A204.1 (cell line): ENCODE results near the gene BRWD1.
"Not testable (repeated sequence)": the region's sequence is repeated elsewhere in the genome, so short reads cannot be mapped to it uniquely, and the experiment has no call there.

Source experiments
- FAIRE-seq: peaks from 2 replicates; lab custom pipeline; 2012; peaks lifted over from hg19 to GRCh38; lab: Jason Lieb, UNC

The BRWD1 gene

DNA sequence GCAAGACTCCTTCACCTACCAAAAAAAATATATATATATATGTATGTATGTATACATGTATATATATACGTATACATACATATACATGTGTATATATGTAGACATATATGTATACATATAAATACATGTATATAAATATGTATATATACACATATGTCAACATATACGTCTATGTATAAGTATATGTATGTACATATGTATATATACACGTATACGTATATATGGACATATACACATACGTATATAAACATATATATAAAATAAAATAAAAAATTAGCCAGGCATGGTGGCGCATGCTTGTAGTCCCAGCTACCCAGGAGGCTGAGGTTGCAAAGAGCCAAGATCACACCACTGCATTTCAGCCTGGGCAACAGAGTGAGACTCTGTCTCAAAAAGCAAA, 31.6 kb downstream of the BRWD1 start:
- no peak for FAIRE-seq

DNA sequence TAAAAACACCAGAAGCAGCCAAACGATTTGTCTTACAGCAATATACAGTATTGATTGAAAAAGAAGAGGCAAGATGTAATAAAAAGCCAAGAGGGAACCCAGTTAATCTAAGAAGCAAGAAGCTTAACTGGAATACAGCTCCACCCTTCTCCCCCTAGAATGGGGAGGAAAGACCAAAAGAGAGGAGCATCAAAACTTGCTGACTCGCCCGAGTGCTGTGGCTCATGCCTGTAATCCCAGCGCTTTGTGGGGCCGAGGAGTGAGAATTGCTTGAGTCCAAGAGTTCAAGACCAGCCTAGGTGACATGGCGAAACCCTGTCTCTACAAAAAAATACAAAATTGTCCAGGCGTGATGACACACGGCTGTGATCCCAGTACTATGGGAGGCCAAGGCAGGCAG, 32.2 kb downstream of the BRWD1 start:
- no peak for FAIRE-seq

DNA sequence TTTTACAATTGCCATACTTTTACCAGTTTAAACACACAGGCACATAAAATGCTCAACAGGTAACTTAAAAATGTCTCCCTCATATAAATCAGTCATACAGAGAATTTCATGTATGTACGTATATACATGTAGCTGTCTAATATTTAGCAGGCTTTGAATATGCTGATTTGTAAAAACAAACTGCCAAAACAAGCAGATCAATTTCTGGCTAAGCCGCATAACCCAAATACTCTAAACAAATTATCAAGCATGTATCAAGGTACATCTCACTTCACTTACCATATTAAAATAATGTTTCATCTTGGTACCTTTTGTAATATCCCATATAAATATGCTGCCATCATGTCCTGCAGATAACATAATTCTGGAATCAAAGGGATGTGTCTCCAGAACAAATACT, 43.8 kb downstream of the BRWD1 start:
- FAIRE-seq = no peak

DNA sequence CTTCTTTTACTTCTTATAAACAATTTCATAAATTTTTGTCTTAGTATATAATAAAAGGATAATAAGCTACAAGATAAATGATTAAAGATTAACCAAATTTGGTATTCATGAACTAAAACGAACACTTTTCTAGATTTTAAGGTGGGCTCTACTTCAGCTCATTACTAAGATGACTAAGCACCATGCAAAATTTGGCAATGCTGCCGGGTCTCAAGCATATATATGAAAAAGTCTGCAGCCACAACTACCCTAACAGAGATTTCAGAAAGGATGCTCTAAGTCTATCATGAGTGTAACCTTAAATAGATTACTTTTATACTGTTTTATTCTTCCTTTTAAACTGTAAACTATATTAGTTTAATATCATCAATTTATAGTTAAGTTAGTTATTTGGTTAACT, 47.8 kb downstream of the BRWD1 start:
- FAIRE-seq = no peak

DNA sequence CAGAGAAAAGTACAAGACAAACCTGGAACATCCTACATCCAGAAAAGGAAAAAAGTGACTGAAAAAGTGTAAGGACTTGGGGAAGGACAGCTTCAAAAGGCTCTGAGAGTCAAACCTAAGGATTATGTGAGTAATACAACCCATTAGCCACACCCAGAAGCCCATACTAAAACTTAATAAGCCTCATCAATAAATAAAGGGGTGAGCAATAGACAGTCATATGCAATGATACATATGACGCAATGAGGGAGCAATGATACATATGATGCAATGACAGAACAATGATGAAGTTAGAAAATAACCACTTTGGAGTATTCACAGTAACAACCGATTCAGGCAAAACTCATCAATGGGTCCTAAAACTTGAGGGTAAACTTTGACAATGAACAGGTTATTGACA, 50.1 kb downstream of the BRWD1 start:
- no peak for FAIRE-seq

DNA sequence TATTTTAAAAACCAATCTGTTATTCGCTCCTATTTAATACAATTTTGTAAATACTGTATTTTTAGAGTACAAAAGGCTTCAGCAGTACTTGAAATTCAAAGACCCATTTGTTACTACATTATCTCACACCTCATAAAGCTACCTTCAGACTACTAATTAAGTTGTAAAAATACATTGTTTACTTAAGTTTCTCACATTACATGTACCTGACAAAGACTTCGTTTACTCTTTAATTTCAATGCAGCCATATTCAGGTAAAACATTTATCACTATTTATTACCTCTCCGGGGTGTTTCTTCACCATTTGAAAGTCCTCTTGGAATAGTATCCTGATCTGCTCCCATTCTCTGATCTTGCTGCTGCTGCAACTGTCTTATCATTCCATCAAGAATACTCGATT, 55.2 kb downstream of the BRWD1 start:
- no peak for FAIRE-seq

DNA sequence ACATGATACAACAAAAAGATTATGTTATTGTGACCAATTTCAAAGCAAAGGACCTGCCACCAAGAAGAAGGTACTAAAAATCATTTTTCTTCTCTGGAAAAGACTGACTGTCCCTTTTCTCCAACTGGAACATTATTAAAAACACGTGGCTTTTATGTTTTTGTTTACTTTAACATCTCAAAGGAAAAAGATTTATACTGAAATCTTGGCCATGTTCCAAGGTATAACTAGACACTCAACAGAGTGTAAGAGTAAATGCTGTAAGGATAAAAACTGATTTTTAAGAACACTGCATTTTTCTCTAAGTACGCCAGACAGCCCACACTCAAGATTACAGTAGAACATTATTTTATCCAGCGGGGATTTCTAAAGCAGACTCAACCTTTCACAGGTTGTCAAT, 62.1 kb downstream of the BRWD1 start:
- no peak for FAIRE-seq

DNA sequence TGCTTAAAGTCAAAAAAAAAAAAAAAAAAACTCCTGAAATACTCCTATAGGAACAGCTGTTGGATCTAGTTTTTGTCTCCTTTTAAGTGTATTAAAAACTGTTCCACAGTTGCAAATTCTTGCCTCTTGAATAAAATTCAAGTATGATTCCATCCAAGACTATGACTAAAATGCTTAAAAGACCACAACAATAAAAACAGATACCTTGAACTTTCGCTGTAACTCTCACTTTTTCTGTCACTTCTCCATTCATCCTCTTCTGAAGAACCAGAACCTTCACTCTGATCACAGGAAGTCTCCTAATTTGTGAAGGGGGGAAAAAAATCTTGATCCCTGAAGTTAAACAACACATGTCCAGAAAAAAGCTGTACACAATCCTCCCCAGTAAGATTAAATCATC, 75.2 kb downstream of the BRWD1 start:
- FAIRE-seq = no peak

DNA sequence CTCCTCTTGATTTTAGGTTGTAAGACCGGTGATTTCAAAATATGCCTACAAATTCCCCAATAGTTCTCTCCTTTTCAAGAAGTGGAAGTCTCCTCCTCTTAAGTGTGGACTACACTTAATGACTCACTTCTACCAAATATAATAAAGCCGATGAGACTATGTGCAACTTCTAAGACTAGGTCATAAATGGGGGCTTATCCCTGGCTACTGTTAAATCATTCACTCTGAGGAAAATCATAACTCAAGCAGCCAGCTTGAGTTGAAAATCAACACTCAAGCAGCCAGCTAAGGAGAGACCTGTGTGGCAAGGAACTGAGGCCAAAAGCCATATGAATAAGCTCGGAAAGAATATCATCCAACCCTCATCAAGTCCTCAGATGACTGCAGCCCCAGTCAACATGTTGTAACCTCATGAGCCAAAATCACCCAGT, 80.6 kb downstream of the BRWD1 start:
- FAIRE-seq = no peak

DNA sequence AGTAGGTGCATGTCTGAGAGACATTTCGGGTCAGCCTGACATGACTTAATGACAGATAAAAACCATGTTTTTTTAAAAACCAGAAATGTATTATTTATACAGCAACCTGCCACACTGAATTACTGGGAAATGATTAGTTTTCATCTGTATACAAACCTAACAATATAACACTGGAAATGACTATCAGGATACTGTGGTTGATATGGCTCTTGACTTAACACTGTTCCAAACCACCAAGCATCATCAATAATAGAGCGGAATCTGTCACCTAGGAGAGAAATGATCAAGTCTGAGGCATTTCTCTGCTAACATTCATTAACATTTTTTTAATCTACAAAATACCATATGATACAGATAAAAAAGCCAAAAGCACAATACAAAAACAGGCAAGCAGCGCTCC, 88.5 kb downstream of the BRWD1 start:
- FAIRE-seq = no peak

DNA sequence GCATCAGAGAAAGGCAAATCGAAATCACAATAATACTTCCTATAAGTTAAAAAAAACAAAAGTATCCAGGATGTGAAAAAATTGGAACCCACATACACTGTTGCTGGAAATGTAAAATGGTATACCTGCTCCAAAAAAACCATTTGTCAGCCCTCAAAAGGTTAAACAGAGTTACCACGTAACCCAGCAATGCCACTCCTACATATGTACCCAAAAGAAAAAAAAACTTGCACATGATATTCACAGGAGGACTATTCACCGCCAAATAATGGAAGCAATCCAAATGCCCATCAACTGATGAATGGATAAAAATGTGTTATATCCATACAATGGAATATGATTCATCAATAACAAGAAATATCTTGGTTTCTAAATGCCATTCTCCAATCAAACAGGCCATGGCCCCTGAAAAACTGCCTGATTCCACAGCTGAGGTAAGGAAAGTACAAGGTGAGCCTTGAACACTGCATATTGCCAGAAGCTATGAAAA, 91.4 kb downstream of the BRWD1 start:
- FAIRE-seq = no peak

DNA sequence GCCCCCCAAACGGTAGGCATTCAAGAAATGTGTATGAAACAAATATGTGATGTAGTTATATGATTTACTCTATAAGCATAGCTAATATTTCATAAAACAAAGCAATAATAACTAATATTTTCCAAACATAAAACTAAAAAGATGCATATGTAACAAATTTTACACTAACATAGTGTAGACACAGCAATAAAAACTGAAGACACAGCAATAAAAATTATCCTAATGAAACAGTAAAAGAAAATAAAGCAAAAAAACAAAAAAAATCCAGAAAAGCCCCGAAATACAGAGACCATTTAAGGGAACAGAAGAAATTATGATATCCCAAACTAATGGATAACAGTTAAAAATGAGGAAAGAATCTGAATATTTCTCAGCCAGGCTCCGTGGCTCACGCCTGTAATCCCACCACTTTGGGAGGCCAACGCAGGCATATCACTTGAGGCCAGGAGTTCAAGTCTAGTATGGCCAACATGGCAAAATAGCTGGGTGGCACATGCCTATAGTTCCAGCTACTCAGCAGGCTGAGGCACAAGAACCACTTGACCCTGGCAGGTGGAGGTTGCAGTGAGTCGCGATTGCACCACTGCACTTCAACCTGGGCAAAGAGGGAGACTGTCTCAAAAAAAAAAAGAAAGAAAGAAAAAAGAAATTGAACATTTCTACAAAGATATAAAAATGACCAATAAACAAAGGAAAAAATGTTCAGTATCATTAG, 92.0 kb downstream of the BRWD1 start:
- FAIRE-seq = no peak

DNA sequence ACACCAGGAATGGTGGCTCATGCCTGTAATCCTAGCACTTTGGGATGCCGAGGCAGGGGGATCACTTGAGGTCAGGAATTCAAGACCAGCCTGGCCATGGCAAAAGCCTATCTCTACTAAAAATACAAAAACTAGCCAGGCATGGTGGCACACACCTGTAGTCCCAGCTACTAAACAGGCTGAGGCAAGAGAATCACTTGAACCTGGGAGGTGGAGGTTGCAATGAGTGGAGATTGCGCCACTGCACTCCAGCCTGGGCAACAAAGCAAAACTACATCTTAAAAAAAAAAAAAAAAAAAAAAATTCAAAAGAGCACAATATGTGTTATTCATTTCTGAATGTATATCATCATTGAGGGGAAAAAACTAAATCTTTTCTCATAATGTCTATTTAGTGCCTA, 92.6 kb downstream of the BRWD1 start:
- not testable (repeated sequence) for FAIRE-seq

DNA sequence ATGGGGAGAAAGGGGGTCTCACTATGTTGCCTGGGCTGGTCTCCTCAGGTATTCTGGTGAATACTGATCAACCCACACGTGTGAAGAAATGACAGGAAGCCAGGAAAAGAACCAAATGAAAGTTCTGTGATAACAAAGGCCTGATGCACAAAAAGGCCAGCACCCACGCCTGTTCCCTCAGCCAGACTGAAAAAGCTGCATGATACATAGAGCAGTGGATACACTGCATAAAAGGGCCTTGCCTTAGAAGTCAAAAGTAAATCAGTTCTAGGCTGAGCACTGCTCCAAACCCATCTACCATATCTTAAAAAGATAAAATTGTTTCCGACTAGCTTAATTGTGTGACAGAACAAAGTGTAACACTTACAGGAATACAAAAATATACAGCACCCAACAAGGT, 93.3 kb downstream of the BRWD1 start:
- FAIRE-seq = no peak

DNA sequence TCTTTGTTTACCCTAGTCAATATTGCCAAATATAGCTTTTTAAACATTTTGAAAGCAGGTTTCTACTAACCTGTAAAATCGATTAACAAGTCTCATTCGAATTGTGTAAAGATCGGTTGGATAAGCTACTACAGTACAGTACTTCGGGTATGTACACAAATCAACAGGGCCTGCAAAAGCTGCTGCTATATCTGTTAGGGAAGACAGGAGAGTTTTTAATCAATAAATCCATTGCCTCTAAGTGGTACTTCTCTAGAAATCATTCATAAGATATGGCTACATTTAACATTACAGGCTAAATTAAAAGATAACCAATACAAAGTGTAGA, 95.4 kb downstream of the BRWD1 start:
- no peak for FAIRE-seq

DNA sequence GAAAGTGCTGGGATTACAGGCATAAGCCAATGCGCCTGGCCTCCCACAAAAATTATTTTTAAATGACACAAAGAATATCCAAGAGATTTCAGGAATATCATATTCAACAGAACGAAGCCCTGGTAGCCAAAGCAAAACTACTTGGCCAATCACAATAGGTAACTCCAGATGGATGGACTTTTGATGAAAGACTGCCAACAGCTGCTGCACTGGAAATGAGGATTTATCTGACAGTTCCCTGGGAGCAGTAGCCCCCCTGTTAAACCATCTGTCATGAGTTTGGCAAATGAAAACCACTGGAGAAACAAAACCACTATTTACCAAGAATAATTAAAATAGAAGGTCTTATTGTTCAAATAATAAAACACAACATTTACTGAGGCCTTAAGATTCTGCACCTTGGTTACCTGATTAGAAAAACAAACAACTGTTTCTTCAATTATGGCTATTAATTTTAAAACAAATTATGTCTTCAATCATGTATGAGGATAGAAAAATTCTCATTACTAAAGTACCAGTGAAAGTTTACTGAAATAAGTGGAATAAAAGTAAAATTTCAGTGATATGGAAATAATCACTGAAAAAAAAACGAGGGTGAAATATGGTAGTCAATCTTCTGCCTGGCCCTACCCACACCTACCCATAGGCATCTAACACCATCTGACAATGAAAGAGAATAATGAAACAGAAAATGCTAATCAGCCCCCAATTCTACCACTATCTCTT, 95.9 kb downstream of the BRWD1 start:
- no peak for FAIRE-seq

DNA sequence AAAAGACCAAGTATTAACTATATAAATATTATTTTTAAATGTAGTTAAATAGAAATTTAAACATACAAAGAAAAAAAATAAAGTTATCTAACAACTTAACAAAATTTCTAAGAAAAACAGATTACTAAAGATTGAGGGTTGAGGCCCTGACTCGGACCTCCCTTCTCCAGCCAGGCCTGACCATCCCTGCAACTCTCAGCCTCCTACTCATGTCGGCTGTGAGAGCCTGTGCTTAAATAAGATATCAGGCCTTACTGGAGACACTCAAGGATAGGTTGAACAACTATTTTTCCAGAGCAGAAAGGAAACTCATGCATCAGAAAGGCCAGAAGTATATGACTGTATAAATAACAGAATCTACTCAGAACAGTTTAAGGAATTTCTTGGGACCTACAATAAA, 97.1 kb downstream of the BRWD1 start:
- FAIRE-seq = no peak

DNA sequence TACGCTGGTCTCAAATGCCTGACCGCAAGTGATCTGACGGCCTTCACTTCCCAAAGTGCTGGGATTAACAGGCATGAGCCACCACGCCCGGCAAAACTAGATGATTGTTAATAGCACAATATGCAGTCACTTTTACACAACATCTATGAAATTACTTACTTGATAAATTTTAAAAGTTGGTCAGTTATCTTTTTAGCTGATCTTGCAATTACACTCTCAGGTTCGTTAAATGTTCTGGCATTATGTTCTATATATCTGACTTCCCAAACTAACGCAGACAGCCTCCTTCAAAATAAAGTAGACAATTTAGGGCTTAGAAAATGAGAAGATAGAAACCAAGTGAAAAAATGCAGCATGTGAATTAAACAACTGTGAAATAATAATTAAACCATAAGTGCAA, 98.4 kb downstream of the BRWD1 start:
- FAIRE-seq = no peak

DNA sequence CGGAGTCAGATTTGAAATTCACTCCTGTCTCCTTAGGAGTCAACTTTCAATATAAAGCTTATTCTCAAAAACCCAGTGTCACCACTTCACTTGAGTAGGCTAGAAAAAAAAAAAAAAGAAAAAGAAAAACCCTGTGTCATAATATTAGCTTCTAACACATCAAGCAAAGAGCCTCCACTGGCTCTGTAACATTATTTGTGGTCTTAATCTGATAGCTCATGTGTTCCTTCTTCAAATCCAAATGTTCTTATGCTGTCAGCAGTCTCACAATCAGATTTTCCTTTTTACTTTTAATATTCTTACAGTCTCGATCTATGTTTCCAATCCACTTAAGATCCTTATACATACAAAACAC, 104.1 kb downstream of the BRWD1 start:
- no peak for FAIRE-seq

DNA sequence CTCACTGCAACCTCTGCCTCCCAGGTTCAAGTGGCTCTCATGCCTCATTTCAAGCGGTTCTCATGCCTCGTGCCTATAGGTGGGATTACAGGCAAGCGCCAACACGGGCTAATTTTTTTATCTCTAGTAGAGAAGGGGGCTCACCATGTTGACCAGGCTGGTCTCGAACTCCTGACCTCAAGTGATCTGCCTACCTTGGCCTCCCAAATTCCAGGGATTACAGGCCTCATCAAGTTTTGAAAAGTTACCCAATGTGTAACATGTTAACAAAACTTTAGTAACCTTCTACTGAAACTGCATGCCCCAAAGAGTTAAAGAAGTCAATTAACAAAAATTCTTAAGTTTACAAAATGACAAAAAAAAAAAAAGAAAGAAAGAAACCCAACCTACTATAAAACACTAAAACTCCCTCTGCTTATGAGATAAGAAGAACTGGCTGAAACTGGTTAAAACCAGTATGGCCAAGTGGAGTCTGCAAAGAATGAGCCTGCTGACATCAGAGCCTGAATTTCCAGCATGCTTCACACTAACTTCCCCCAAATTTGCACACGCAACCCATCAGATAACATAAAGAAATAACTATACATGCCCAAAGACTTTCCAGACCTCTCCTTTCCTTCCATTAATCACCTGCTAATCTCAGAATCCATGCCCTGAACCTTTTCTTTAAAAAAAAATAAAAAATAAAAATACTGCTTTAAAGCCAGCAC, 104.7 kb downstream of the BRWD1 start:
- FAIRE-seq = no peak

DNA sequence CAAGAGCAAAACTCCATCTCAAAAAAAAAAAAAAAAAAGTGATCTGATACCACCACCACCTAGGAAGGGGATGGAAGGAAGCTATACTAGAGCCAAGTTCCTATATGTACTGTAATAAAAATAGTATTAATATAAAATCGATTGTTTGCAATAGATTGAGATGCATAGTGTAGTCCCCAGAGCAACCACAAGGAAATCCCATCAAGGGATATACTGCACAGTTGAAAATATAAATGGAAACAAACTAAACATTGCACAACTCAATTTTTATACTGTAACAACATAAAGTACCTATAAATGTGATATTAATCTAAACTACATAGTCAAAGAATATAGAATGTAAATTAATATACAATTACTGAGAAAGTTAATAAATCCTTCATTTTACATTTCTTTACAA, 109.3 kb downstream of the BRWD1 start:
- FAIRE-seq = peak; percentile 6

DNA sequence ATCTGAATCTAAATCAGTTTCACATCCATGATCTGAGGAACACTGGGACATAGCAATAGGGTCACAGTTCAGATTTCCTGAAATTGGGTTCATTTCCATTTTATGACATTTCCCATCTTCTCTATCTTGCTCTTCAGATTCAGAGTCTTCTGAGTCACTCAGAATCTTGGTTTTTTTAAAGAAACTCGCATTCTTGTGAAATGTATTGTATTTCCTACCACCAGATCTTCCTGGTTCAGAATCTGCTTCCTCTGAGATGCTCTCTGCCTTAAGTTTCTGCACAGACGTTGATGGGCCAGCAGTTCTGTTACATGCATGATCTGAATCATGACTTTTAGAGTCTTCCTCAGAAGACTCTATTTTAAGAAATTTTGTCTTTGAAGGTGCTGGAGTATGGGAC, 114.6 kb downstream of the BRWD1 start:
- FAIRE-seq = no peak

DNA sequence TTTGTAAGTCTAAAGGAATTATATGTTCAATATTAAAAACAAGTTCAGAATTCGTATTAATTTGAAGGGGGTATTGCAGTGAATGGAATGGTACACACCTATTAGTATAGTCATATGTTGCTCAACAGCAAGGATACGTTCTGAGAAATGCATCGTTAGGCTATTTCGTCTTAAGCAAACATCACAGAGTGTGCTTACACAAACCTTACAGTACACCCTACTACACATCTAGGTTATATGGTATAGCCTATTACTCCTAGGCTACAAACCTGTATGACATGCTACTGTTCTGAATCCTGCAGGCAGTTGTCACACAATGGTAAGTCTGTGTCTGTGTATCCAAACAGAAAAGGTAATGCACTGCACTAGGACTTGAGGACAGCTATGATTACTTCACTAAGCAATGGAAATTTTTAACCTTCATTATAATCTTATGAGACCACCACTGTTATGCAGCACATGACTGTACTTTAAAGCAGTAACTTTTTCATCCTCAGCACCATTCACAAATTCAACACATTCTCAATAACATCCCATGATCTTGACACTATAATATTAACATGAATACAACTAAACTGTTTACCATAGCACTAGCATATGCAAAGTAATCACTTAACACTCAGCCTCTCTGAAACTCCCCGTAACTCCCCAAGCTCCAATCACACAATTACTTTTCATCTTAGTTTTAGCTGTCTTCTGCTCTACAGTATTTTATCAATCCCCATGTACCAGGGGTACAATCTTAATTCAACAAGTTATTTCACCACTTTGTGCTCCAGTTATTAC, 115.8 kb downstream of the BRWD1 start:
- FAIRE-seq = no peak
